Osteocyte (in vitro differentiated cells): ENCODE data around the gene GMPR. TPM values are rescaled to one million over a fixed set of nuclear protein-coding genes. Genes with fewer than 3 reads are reported as not detected.
"Not testable (repeated sequence)": the region's sequence is repeated elsewhere in the genome, so short reads cannot be mapped to it uniquely, and the experiment has no call there.

Source experiments
- DNase-seq: peaks from one replicate; pipeline ENCODE4 v3.0.0; 2021; ENCODE audit warnings: mixed read lengths; ENCODE audit not compliant: unreplicated experiment; ENCODE audit errors: extremely low spot score
- H3K27ac Mint-ChIP-seq: one replicate; pipeline ENCODE4 v1.8.0; 2021; ENCODE audit warnings: mild to moderate bottlenecking, mixed read lengths; ENCODE audit not compliant: unreplicated experiment
- H3K27me3 Mint-ChIP-seq: one replicate; pipeline ENCODE4 v1.8.0; 2021; ENCODE audit warnings: mixed read lengths; ENCODE audit not compliant: unreplicated experiment
- H3K36me3 Mint-ChIP-seq: one replicate; pipeline ENCODE4 v1.8.0; 2021; ENCODE audit warnings: mixed read lengths; ENCODE audit not compliant: unreplicated experiment
- H3K4me1 Mint-ChIP-seq: one replicate; pipeline ENCODE4 v1.8.0; 2021; ENCODE audit warnings: mixed read lengths; ENCODE audit not compliant: unreplicated experiment
- H3K4me3 Mint-ChIP-seq: one replicate; pipeline ENCODE4 v1.8.0; 2021; ENCODE audit warnings: mild to moderate bottlenecking, moderate library complexity, mixed read lengths; ENCODE audit not compliant: unreplicated experiment
- H3K9me3 Mint-ChIP-seq: one replicate; pipeline ENCODE4 v1.8.0; 2021; ENCODE audit warnings: mixed read lengths; ENCODE audit not compliant: unreplicated experiment
- CTCF ChIP-seq: fragments of 200-600 bp; sonication (generic); IDR thresholded peaks from 2 replicates; pipeline ENCODE4 v1.5.0; 2021; ENCODE audit warnings: antibody characterized with exemption, mild to moderate bottlenecking, moderate library complexity
- total RNA-seq: library from RNA; stranded (reverse); gene quantifications from 2 replicates; pipeline ENCODE4 v1.2.1, GENCODE V29; 2021

Gene GMPR
- total RNA-seq, 1 donor from 2014 or later = 7.8 TPM

GRCh38 chr6:16264785-16265184 is 26.4 kb downstream of the GMPR start:
- no peaks in the 10 kb centered on the region for H3K4me1 Mint-ChIP-seq
- no peak overlapping the region for H3K27ac Mint-ChIP-seq
- no peak for DNase-seq
- H3K9me3 Mint-ChIP-seq = no peaks in the 10 kb centered on the region
- TF ChIP-seq CTCF = no peak
- no peaks in the 10 kb centered on the region for H3K36me3 Mint-ChIP-seq
- H3K4me3 Mint-ChIP-seq = no peak overlapping the region
- H3K27me3 Mint-ChIP-seq = no peaks in the 10 kb centered on the region

GRCh38 chr6:16265351-16266341 is 27.3 kb downstream of the GMPR start:
- Mint-ChIP-seq H3K9me3 (no peaks in the 10 kb centered on the region), H3K27me3 (no peaks in the 10 kb centered on the region), H3K36me3 (no peaks in the 10 kb centered on the region), H3K4me1 (no peaks in the 10 kb centered on the region), H3K4me3 (no peak overlapping the region), H3K27ac (no peak overlapping the region)
- no peak for TF ChIP-seq CTCF
- DNase-seq = no peak

- Mint-ChIP-seq H3K9me3 (no peaks in the 10 kb centered on the region), H3K36me3 (no peaks in the 10 kb centered on the region), H3K4me1 (no peaks in the 10 kb centered on the region), H3K27me3 (no peaks in the 10 kb centered on the region), H3K4me3 (no peak overlapping the region), H3K27ac (no peak overlapping the region)
- no peak for DNase-seq
- TF ChIP-seq CTCF = no peak
Measured at GRCh38 chr6:16267428-16268263, 29.3 kb downstream of the GMPR start.

- not testable (repeated sequence) for H3K4me3 Mint-ChIP-seq, H3K9me3 Mint-ChIP-seq, DNase-seq, H3K27ac Mint-ChIP-seq, H3K27me3 Mint-ChIP-seq, H3K36me3 Mint-ChIP-seq
- H3K4me1 Mint-ChIP-seq = peaks cover 16% of the 10 kb centered on the region
Measured at GRCh38 chr6:16269442-16270070, 31.2 kb downstream of the GMPR start.

- H3K27ac Mint-ChIP-seq = no peak overlapping the region
- H3K4me3 Mint-ChIP-seq = no peak overlapping the region
- H3K36me3 Mint-ChIP-seq = no peaks in the 10 kb centered on the region
- no peak for DNase-seq
- TF ChIP-seq CTCF = no peak
- H3K27me3 Mint-ChIP-seq = no peaks in the 10 kb centered on the region
- H3K4me1 Mint-ChIP-seq = peaks cover 24% of the 10 kb centered on the region
- no peaks in the 10 kb centered on the region for H3K9me3 Mint-ChIP-seq
Measured at GRCh38 chr6:16270178-16270794, 31.9 kb downstream of the GMPR start.
